Neutrophil (primary cell): ENCODE data around the gene MRPL21.
A peak's percentile ranks its signal among the peaks of the same experiment; 100 is the strongest.

Experiments used
- H3K27ac ChIP-seq: fragments of 200-600 bp; sonication (generic); 2 replicates; pipeline ENCODE4 v1.5.1; 2016; ENCODE audit warnings: mild to moderate bottlenecking, moderate library complexity
- H3K27me3 ChIP-seq: fragments of 200-600 bp; sonication (generic); 2 replicates; pipeline ENCODE4 v1.6.0; 2016; ENCODE audit warnings: mild to moderate bottlenecking
- H3K36me3 ChIP-seq: fragments of 200-600 bp; sonication (generic); 2 replicates; pipeline ENCODE4 v1.5.1; 2017
- H3K4me1 ChIP-seq, 2 experiments: fragments of 200-600 bp in 1 of 2; sonication (generic) in 1 of 2; 1 replicate in 1 of 2; 2 replicates in 1 of 2; pipeline versions ENCODE4 v1.5.1 to v1.6.1; 2013 to 2016; ENCODE audit warnings: low read depth in 1 of 2, low read length in 1 of 2, mild to moderate bottlenecking in 1 of 2, moderate library complexity in 1 of 2; ENCODE audit not compliant: control insufficient read depth in 1 of 2, insufficient read depth in 1 of 2
- H3K4me3 ChIP-seq, 2 experiments: fragments of 200-600 bp in 1 of 2; sonication (generic) in 1 of 2; 1 replicate in 1 of 2; 2 replicates in 1 of 2; pipeline ENCODE4 v1.5.1; 2013 to 2016; ENCODE audit warnings: low read depth in 1 of 2, low read length in 1 of 2, mild to moderate bottlenecking in 1 of 2, moderate library complexity in 1 of 2
- H3K9me3 ChIP-seq: fragments of 200-600 bp; sonication (generic); 2 replicates; pipeline ENCODE4 v1.5.1; 2016
- CTCF ChIP-seq: fragments of 200-600 bp; sonication (generic); IDR thresholded peaks from 2 replicates; pipeline ENCODE4 v1.5.1; 2016; ENCODE audit warnings: antibody characterized with exemption

MRPL21 gene

DNA sequence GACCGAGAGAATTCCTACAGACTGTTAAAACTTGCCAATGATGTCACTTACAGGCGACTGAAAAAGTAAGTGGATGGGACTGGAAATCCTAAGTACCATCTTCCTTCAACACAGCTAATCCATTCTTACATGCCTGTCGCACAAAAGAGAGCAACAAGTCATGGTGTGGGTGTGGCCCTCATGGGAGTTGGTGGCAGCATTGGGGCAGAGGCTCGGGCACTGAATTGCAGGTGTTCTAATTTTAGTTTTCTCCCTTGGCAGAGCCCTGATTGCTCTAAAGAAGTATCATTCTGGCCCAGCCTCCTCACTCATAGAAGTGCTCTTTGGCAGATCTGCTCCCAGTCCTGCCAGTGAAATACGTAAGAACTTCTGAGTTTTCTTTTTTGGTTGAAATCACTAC lies 4.6 kb upstream of the MRPL21 start:
- no peak overlapping the region for H3K4me3 ChIP-seq
- TF ChIP-seq CTCF, result no peak
- peaks cover 11 to 16% of the 10 kb centered on the region in 2 experiments for H3K4me1 ChIP-seq
- H3K9me3 ChIP-seq, result no peaks in the 10 kb centered on the region
- H3K27me3 ChIP-seq, result no peaks in the 10 kb centered on the region
- no peak overlapping the region for H3K27ac ChIP-seq
- peaks cover 62% of the 10 kb centered on the region for H3K36me3 ChIP-seq

GRCh38 chr11:68905421-68906360 lies 2.1 kb upstream of the MRPL21 start:
- Histone ChIP-seq H3K27ac (no peak overlapping the region), H3K4me3 (no peak overlapping the region), H3K9me3 (no peaks in the 10 kb centered on the region), H3K4me1 (peaks cover 17 to 27% of the 10 kb centered on the region in 2 experiments), H3K27me3 (no peaks in the 10 kb centered on the region), H3K36me3 (peaks cover 41% of the 10 kb centered on the region)
- TF ChIP-seq CTCF, result no peak

DNA sequence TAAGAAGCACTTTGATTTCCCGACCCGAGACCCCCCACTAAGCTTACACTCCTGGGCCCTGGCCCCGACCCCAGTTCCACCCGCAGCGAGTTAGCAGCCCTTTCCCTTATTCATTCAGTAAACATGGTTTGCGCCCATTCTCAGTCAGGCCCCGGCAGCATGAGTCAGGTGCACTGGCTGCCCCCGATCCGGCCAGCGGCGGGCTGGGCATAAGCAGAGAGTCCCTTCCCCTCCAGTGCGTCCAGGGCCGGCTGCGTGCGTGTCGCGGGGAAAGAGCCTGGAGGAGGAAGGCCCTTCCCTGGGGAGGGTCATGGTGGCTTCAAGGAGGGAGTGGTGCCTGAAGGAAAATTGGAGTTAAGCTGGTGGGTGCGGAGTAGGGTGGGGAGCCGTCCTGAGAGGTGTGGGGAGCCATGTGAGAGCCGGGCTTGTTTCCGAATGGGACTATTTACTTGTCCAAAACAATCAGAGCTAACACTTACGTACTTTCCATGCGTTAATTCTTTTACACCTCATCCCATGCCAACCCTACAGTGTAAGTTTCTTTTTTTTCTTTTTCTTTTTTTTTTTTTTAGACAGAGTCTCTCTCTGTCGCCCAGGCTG lies 716 bp upstream of the MRPL21 start:
- TF ChIP-seq CTCF, result no peak
- peaks cover 17 to 27% of the 10 kb centered on the region in 2 experiments for H3K4me1 ChIP-seq
- peak overlapping the region; percentile 95 to 98 for H3K4me3 ChIP-seq
- H3K27ac ChIP-seq, result peak overlapping the region; percentile 86
- no peaks in the 10 kb centered on the region for H3K9me3 ChIP-seq
- H3K36me3 ChIP-seq, result peaks cover 36% of the 10 kb centered on the region
- H3K27me3 ChIP-seq, result no peaks in the 10 kb centered on the region

DNA sequence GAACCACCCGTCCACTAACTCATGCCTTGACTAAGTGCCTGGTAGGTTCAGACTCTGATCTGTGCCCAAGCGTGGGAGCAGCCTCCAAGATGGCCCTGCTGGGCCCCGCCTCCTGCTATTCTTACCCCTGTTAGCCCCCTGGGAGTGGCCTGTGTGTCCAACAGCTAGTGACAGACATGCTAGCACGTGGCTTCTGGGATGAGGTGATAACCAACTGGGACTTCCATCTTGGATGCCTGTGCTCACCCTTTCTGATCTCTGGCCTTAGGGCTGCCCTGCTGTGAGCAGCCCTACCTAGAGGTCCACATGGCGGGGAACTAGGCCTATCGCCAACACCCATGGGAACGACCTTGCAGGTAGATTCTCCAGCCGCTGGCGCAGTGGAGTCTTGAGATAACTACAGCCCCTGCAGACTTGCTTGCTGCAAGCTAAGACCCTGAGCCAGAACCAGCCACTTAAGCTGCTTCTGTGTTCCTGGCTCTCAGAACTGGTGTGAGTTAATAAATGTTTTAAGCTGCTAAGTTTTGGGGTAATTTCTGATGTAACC lies 2.7 kb downstream of the MRPL21 start:
- Histone ChIP-seq H3K36me3 (peaks cover 43% of the 10 kb centered on the region), H3K27me3 (no peaks in the 10 kb centered on the region), H3K27ac (no peak overlapping the region), H3K9me3 (no peaks in the 10 kb centered on the region), H3K4me1 (peaks cover 17 to 27% of the 10 kb centered on the region in 2 experiments), H3K4me3 (no peak overlapping the region)
- no peak for TF ChIP-seq CTCF

DNA sequence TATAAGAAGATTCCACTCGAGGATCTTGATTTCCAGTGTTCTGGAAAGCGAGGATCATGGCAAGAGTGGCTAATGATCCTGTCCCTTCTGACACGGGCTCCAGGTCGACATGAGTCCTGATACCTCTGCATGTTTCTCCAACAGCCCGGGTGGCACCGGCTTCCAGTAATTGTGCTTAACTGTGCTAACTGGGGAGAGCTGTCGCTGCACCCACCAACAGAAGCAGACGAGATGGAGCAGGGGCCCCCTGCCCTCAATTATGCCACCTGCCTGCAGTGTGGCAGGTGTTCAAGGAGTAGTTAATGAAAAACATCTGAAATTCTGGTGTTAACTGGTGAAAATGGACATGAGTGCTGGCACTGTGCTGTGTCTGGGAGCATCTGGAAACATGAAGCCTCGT lies 6.2 kb downstream of the MRPL21 start:
- no peaks in the 10 kb centered on the region for H3K27me3 ChIP-seq
- TF ChIP-seq CTCF, result no peak
- H3K36me3 ChIP-seq, result peaks cover 78% of the 10 kb centered on the region
- H3K27ac ChIP-seq, result no peak overlapping the region
- peaks cover 0 to 3% of the 10 kb centered on the region in 2 experiments for H3K4me1 ChIP-seq
- H3K4me3 ChIP-seq, result no peak overlapping the region
- no peaks in the 10 kb centered on the region for H3K9me3 ChIP-seq
